HG02970 (cell line): ENCODE results near the gene CFAP299.

Source experiments
- ATAC-seq: cut with Tn5 transposase; IDR thresholded peaks from one replicate; pipeline ENCODE4 v1.9.1; 2021; ENCODE audit warnings: mild to moderate bottlenecking, moderate library complexity, moderate number of reproducible peaks; ENCODE audit not compliant: unreplicated experiment, low FRiP score

The CFAP299 gene

DNA sequence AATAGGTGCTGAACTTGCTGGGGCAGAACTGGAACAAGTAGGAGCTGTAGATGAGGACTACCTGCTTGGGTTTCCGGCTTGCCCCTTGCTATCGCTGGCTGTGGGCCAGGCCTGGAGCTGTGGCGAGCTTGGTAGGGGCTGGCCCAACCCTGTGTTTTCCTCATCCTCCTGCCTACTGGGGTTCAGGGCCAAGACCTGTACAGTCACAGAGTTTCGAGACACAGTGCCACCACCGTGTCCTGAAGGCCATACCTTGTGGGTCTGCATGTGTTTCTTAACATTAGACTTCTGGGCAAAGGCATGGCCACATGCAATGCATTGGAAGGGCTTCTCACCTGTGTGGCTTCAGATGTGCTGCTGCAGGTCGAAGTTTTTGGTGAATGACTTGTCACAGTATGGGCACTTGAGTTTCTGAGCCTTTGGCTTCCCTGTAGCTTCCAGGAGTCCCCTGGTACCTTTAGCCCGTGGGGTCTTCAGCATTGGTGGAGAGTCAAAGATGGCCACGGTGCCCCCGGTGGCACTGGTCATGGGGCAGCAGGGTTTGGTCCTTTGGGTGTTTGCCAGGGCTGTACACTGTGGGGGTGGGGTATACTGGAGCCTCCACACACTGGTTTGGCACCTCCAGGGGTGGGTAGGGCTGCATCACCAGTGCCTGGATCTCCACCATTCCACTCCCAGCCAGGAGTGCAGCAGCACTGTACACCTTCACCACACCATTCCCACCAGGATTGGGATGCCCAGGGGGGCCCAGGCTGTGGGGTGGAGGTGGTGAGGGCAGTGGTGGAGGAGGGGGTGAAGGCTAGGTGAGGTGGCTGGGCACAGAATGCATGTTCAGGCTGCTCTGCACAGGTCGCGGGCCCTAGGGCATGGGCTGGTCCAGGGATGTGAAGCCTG, 52.1 kb downstream of the CFAP299 start:
- no peak for ATAC-seq

DNA sequence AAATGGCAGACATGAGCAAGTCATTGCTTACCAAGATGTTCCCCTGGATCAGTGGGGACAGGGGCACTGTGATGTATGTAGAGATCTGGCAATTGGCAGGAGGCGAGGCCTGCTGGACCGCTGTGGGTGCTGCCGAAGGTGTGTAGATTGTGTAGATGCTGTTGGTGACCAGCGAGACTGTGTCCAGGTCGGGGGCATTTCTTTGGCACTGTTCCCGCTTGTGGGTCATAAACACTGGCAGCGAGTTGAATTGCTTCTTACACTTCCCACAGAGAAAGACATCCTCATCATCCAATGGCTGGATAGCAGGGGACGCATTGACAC, 52.7 kb downstream of the CFAP299 start:
- ATAC-seq: no peak

GRCh38 chr4:80390178-80390577, 54.6 kb downstream of the CFAP299 start:
- no peak for ATAC-seq

- no peak for ATAC-seq
Measured at GRCh38 chr4:80393246-80393969, 57.9 kb downstream of the CFAP299 start.

DNA sequence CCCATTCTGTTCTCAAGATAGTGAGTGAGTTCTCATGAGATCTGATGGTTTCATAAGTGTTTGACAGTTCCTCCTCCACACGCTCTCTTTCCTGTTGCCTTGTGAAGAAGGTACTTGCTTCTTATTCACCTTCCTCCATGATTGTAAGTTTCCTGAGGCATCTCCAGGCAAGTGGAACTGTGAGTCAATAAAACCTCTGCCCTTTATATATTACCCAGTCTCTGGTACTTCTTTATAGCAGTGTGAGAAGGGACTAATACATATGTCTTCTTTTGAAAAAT, 58.4 kb downstream of the CFAP299 start:
- no peak for ATAC-seq

- no peak for ATAC-seq
Measured at GRCh38 chr4:80407246-80407645, 71.7 kb downstream of the CFAP299 start.

DNA sequence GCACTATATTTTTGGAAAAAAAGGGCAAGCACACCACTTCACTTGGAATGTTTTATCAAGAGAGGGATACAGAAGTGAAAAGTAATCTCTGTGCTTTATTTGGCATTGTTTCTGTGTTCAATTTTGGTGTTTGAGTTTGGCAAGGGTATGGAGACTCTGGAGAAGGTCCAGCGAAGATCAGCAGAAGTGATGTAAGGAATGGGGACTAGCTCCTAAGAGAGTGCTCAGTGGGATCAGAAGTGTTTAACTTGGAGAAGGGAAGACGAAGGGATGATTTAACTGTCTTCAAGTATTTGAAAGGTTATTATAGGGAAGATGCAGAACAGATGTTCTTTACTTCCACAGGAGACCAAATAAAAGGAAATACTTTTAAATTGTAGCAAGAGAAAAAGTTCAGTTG, 74.3 kb downstream of the CFAP299 start:
- ATAC-seq: no peak

DNA sequence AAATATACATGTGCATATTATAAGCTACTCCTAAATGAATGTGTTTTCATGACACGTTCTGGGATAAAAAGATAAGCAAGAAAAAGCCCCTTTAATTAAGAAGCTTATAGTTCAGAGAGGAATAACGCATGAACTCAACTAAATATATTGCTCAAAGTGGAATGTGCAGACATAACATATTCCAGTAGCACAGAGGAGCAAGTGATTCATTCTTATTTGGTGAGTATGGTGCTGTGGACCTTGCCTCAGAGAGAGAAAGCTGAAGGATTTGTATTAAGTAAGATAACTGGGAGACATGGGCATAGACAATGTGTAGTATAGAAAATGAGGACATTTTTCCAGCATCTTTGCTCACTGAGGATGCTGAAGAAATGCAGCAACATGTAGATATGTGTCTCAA, 76.8 kb downstream of the CFAP299 start:
- no peak for ATAC-seq

- ATAC-seq: no peak
Measured at GRCh38 chr4:80413086-80413485, 77.6 kb downstream of the CFAP299 start.

- no peak for ATAC-seq
Measured at GRCh38 chr4:80417019-80417418, 81.5 kb downstream of the CFAP299 start.

DNA sequence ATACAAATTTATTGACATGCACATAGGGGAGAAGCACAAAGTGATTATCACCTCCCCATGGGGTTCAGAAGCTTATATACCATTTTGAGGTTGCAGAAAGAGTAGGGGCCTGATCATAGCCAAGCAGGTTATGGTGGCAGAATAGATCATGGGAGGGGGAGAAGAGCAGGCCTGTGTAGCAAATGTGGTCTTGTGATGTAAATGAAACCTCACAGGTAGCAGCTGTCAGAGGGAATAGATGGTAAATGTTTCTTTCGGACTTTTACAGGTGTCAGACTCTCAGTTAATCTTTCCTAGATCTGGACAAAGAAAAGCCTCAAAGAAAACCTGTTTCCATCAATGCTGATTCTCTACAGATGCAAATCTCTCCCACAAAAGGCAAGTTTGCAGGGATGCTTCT, 84.4 kb downstream of the CFAP299 start:
- ATAC-seq: no peak

DNA sequence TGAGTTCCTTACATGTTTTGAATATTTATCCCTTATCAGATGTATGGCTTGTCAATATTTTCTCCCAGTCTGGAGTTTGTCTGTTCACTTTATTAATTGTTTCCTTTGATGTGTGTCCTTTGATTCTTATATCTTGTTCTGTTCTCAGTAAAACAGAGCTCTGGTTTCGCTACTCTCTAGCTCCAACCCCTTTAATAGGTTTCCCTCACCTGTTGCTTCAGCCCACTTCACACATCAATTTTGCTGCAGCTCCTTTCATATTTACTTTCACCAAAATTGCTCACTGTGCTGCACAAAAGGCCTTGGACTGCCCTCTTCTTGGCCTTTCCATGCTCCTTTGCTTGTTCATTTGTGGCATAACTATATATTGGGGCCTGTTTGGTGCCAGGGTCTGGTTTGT, 85.1 kb downstream of the CFAP299 start:
- no peak for ATAC-seq

GRCh38 chr4:80422727-80423404, 87.3 kb downstream of the CFAP299 start:
- ATAC-seq: no peak

GRCh38 chr4:80423553-80424224, 88.2 kb downstream of the CFAP299 start:
- ATAC-seq: no peak

DNA sequence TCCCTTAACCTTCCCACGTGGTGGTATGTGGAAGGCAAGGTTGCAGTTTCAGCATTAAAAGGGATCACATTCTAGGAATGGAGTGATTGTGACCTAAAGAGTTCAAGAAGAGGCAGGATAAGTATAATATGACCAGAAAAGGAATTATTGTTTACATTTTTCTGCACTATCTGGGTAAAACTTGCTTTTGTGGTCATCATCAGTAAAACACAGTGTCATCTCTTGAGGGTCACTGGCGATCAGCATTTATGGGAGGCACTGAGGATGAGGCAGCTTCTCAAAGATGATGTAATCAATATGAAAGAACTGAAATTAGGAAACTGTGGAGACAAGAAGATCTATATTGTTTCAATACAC, 88.7 kb downstream of the CFAP299 start:
- no peak for ATAC-seq

- ATAC-seq: no peak
Measured at GRCh38 chr4:80425124-80426100, 89.9 kb downstream of the CFAP299 start.

- ATAC-seq: no peak
Measured at GRCh38 chr4:80431203-80431965, 95.9 kb downstream of the CFAP299 start.

GRCh38 chr4:80434238-80434637, 98.7 kb downstream of the CFAP299 start:
- ATAC-seq: no peak

DNA sequence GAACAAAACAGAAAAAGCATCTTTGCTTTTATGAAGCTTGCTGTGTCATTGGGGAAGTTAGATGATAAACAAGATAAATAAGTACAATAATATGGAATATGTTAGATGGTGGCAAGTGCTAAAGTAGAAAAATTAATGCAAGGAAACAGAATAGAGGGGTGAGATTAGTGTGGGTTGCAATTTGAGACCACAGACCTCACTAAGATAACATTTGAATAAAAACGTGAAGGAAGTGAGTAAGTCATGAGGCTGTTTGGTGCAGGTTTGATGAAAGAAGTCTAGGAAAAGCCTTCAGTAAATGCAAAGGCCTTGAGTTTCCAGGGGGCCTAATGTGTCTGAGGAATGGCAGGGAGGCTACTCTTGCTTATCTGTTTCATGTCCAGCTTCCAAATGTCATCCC, 102.5 kb downstream of the CFAP299 start:
- no peak for ATAC-seq
